SU-DHL-6 (cell line): ENCODE data around the gene NEGR1.
A peak's percentile ranks its signal among the peaks of the same experiment; 100 is the strongest.

Source experiments
- H2AFZ ChIP-seq: fragments of 200-600 bp; sonication (generic); 2 replicates; pipeline ENCODE4 v1.6.1; 2014; ENCODE audit warnings: low read depth, mild to moderate bottlenecking, moderate library complexity, mixed read lengths, antibody characterized with exemption, low read length; ENCODE audit not compliant: severe bottlenecking
- H3F3A ChIP-seq: fragments of 200-600 bp; shearing (Covaris generic); 2 replicates; pipeline ENCODE4 v1.6.0; 2016; ENCODE audit warnings: antibody characterized with exemption, mild to moderate bottlenecking; ENCODE audit not compliant: insufficient read depth
- H3K27ac ChIP-seq: fragments of 200-600 bp; sonication (generic); 2 replicates; pipeline ENCODE4 v1.5.1; 2016; ENCODE audit warnings: low read depth, mild to moderate bottlenecking, low read length, moderate library complexity, mixed read lengths
- H3K27me3 ChIP-seq: fragments of 200-600 bp; sonication (generic), shearing (Covaris generic); 2 replicates; pipeline ENCODE4 v1.6.0; 2014; ENCODE audit warnings: mild to moderate bottlenecking, low read length
- H3K36me3 ChIP-seq: fragments of 200-600 bp; sonication (generic); 2 replicates; pipeline ENCODE4 v1.6.1; 2014; ENCODE audit warnings: mild to moderate bottlenecking, low read length, mixed read lengths
- H3K4me2 ChIP-seq: fragments of 300-600, 200-600 bp; shearing (Covaris generic), sonication (generic); 2 replicates; pipeline ENCODE4 v1.6.0; 2014; ENCODE audit warnings: low read length, low read depth, mild to moderate bottlenecking; ENCODE audit not compliant: poor library complexity, severe bottlenecking
- H3K4me3 ChIP-seq: fragments of 200-600 bp; sonication (generic); 2 replicates; pipeline ENCODE4 v1.5.1; 2014; ENCODE audit warnings: antibody characterized with exemption, low read length, mild to moderate bottlenecking, mixed read lengths; ENCODE audit not compliant: insufficient read depth, poor library complexity, severe bottlenecking
- H3K79me2 ChIP-seq: fragments of 200-600 bp; sonication (generic); 2 replicates; pipeline ENCODE4 v1.6.1; 2014; ENCODE audit warnings: mild to moderate bottlenecking, low read length, moderate library complexity; ENCODE audit not compliant: insufficient read depth
- H3K9ac ChIP-seq: fragments of 200-600 bp; sonication (generic); 2 replicates; pipeline ENCODE4 v1.7.0; 2014; ENCODE audit warnings: mild to moderate bottlenecking, low read length
- H3K9me2 ChIP-seq: fragments of 200-600 bp; sonication (generic); replicated peaks from 2 replicates; pipeline ENCODE4 v1.6.1; 2014; ENCODE audit warnings: low read length; ENCODE audit not compliant: insufficient read depth
- H3K9me3 ChIP-seq: fragments of 200-600 bp; sonication (generic); 2 replicates; pipeline ENCODE4 v1.6.1; 2014; ENCODE audit warnings: low read length, mixed read lengths; ENCODE audit not compliant: insufficient read depth
- H4K20me1 ChIP-seq: fragments of 200-600 bp; sonication (generic); 2 replicates; pipeline ENCODE4 v1.6.1; 2014; ENCODE audit warnings: low read depth, mild to moderate bottlenecking, antibody characterized with exemption, low read length, moderate library complexity, mixed read lengths
- CTCF ChIP-seq: fragments of 200-600 bp; sonication (generic); IDR thresholded peaks from one replicate; pipeline ENCODE4 v1.5.1; 2017; ENCODE audit warnings: antibody characterized with exemption, mild to moderate bottlenecking, low read length, moderate library complexity; ENCODE audit not compliant: insufficient read depth, poor library complexity, severe bottlenecking
- EZH2phosphoT487 ChIP-seq: fragments of 200-600 bp; sonication (generic), shearing (Covaris generic); conservative IDR thresholded peaks from 2 replicates; pipeline ENCODE4 v1.6.1; 2018; ENCODE audit warnings: mild to moderate bottlenecking, antibody characterized with exemption, low read length, moderate library complexity, mixed read lengths

The NEGR1 gene

GRCh38 chr1:72037745-72038343 is 244.5 kb downstream of the NEGR1 start:
- TF ChIP-seq CTCF (peak; percentile 40), EZH2phosphoT487 (no peak)
- no peaks in the 10 kb centered on the region for H3K9me2 ChIP-seq
- no peaks in the 10 kb centered on the region for H3K9me3 ChIP-seq
- no peak overlapping the region for H3K4me3 ChIP-seq
- H3K79me2 ChIP-seq, result no peaks in the 10 kb centered on the region
- H4K20me1 ChIP-seq, result no peaks in the 10 kb centered on the region
- H2AFZ ChIP-seq, result no peak overlapping the region
- no peak overlapping the region for H3K4me2 ChIP-seq
- H3F3A ChIP-seq, result no peaks in the 10 kb centered on the region
- no peak overlapping the region for H3K9ac ChIP-seq
- no peak overlapping the region for H3K27ac ChIP-seq
- no peaks in the 10 kb centered on the region for H3K36me3 ChIP-seq
- no peaks in the 10 kb centered on the region for H3K27me3 ChIP-seq

GRCh38 chr1:72034827-72035226 is 247.5 kb downstream of the NEGR1 start:
- no peak overlapping the region for H3K9ac ChIP-seq
- no peaks in the 10 kb centered on the region for H3K36me3 ChIP-seq
- H3K9me3 ChIP-seq, result no peaks in the 10 kb centered on the region
- H3K4me3 ChIP-seq, result no peak overlapping the region
- H3K79me2 ChIP-seq, result no peaks in the 10 kb centered on the region
- no peak overlapping the region for H2AFZ ChIP-seq
- TF ChIP-seq EZH2phosphoT487 (no peak), CTCF (no peak)
- H3K27me3 ChIP-seq, result no peaks in the 10 kb centered on the region
- no peaks in the 10 kb centered on the region for H3K9me2 ChIP-seq
- H3F3A ChIP-seq, result no peaks in the 10 kb centered on the region
- no peak overlapping the region for H3K27ac ChIP-seq
- H4K20me1 ChIP-seq, result no peaks in the 10 kb centered on the region
- no peak overlapping the region for H3K4me2 ChIP-seq

GRCh38 chr1:72023063-72023930 is 259.0 kb downstream of the NEGR1 start:
- no peak overlapping the region for H3K4me3 ChIP-seq
- H3K79me2 ChIP-seq, result no peaks in the 10 kb centered on the region
- no peak overlapping the region for H3K9ac ChIP-seq
- no peak overlapping the region for H3K27ac ChIP-seq
- H3F3A ChIP-seq, result no peaks in the 10 kb centered on the region
- H2AFZ ChIP-seq, result no peak overlapping the region
- no peak for TF ChIP-seq CTCF
- no peaks in the 10 kb centered on the region for H3K27me3 ChIP-seq
- H3K9me2 ChIP-seq, result no peaks in the 10 kb centered on the region
- H3K9me3 ChIP-seq, result no peaks in the 10 kb centered on the region
- no peak overlapping the region for H3K4me2 ChIP-seq
- no peaks in the 10 kb centered on the region for H4K20me1 ChIP-seq
- H3K36me3 ChIP-seq, result no peaks in the 10 kb centered on the region
